GM10248 (cell line): ENCODE measurements around the gene CPSF4.
"Not testable (repeated sequence)": the region's sequence is repeated elsewhere in the genome, so short reads cannot be mapped to it uniquely, and the experiment has no call there.

ENCODE experiments used
- CTCF ChIA-PET: fragments of 300-600 bp; sonication (Branson Sonifier 250); formaldehyde crosslinking; extraction: SDS; loops from one replicate; lab custom pipeline; 2021; ENCODE audit warnings: antibody characterized with exemption; lab: Yijun Ruan, JAX
- POLR2A ChIA-PET: fragments of 350-650 bp; sonication (Branson Sonifier 250); formaldehyde crosslinking; extraction: SDS; loops from one replicate; lab custom pipeline; 2020; ENCODE audit warnings: antibody characterized with exemption; lab: Yijun Ruan, JAX
- DNase-seq: peaks from one replicate; pipeline ENCODE4 v3.0.0; 2012; ENCODE audit errors: extremely low spot score
- CTCF ChIP-seq: IDR thresholded peaks from 2 replicates; pipeline ENCODE4 v1.5.1; 2012; ENCODE audit warnings: mild to moderate bottlenecking, low read depth; ENCODE audit errors: extremely low read depth, missing control alignments, control extremely low read depth

The CPSF4 gene

GRCh38 chr7:99422625-99423024 lies 16.1 kb upstream of the CPSF4 start:
- TF ChIP-seq CTCF = no peak
- no peak for DNase-seq
- CTCF ChIA-PET = no interaction called here
- POLR2A ChIA-PET = interaction anchor here (0.7 to 1.2 kb wide), 4 partner anchors 11 to 735 kb away, joined by 3 to 4 read pairs (median 4); partner anchors contain the start of genes CPSF4, FAM200A and PTCD1

- TF ChIP-seq CTCF = no peak
- ChIA-PET POLR2A (interaction anchor here (0.6 kb wide), 1 partner anchor 416 kb away, joined by 6 read pairs; no protein-coding TSS in a partner anchor), CTCF (interaction anchor here (0.7 to 2.3 kb wide), 3 partner anchors 10 to 23 kb away, joined by 3 to 9 read pairs (median 3); no protein-coding TSS in a partner anchor)
- no peak for DNase-seq
Measured at GRCh38 chr7:99424932-99425730, 13.6 kb upstream of the CPSF4 start.

GRCh38 chr7:99428972-99429566 lies 9.7 kb upstream of the CPSF4 start:
- DNase-seq = no peak
- no peak for TF ChIP-seq CTCF
- ChIA-PET CTCF (interaction anchor here (1.5 to 1.6 kb wide), 3 partner anchors 9 to 15 kb away, joined by 3 to 6 read pairs (median 5); no protein-coding TSS in a partner anchor), POLR2A (interaction anchor here (1.0 kb wide), 1 partner anchor 10 kb away, joined by 3 read pairs; the partner anchor contains the start of gene CPSF4)

- TF ChIP-seq CTCF = no peak
- CTCF ChIA-PET = interaction anchor here (0.8 to 1.6 kb wide), 5 partner anchors 10 to 20 kb away, joined by 3 to 6 read pairs (median 5); no protein-coding TSS in a partner anchor
- POLR2A ChIA-PET = interaction anchor here (1.0 kb wide), 2 partner anchors 9 kb away, joined by 3 to 4 read pairs; partner anchors contain the start of gene CPSF4
- no peak for DNase-seq
Measured at GRCh38 chr7:99429756-99430155, 9.0 kb upstream of the CPSF4 start.

- DNase-seq, POLR2A ChIA-PET: not testable (repeated sequence)
- CTCF ChIA-PET = interaction anchor here (1.3 kb wide), 1 partner anchor 19 kb away, joined by 3 read pairs; no protein-coding TSS in a partner anchor
Measured at GRCh38 chr7:99431756-99432540, 6.8 kb upstream of the CPSF4 start.

- POLR2A ChIA-PET = interaction anchor here (0.5 kb wide), 1 partner anchor 29 kb away, joined by 9 read pairs; no protein-coding TSS in a partner anchor
Measured at GRCh38 chr7:99433158-99433557, 5.6 kb upstream of the CPSF4 start.

More at GRCh38 chr7:99433158-99433557, 5.6 kb upstream of the CPSF4 start:
- no peak for TF ChIP-seq CTCF
- DNase-seq = no peak
- CTCF ChIA-PET = no interaction called here
